Coronary artery (tissue), 2 donors: ENCODE measurements around the gene TCEAL3.

Source experiments
- DNase-seq: peaks from one replicate; pipeline ENCODE4 v3.0.0-alpha.2; 2017; ENCODE audit warnings: low spot score
- H3K27ac ChIP-seq, 2 donors: fragments of 200-600 bp; sonication (generic); one replicate each; pipeline ENCODE4 v1.5.1; 2016 to 2019
- H3K4me3 ChIP-seq: fragments of 200-600 bp; sonication (generic); 2 replicates; pipeline ENCODE4 v1.5.1; 2016; ENCODE audit warnings: mild to moderate bottlenecking, moderate library complexity
- CTCF ChIP-seq: fragments of 200-600 bp; sonication (generic); IDR thresholded peaks from one replicate; pipeline ENCODE4 v1.5.1; 2019; ENCODE audit warnings: antibody characterized with exemption

Gene TCEAL3

GRCh38 chrX:103607364-103608305 lies at the start of gene TCEAL3:
TSS of gene TCEAL3 (plus strand) at chrX:103607963. CDS start at chrX:103609065, 1,102 bp downstream.
- DNase-seq = peak; percentile 85
- Histone ChIP-seq H3K27ac (peak within 1 kb of the TSS; percentile 77 to 97), H3K4me3 (peak within 1 kb of the TSS; percentile 87)
- TF ChIP-seq CTCF = no peak

- Histone ChIP-seq H3K4me3 (no peak overlapping the region), H3K27ac (no peak overlapping the region)
- DNase-seq = no peak
- TF ChIP-seq CTCF = no peak
Observed at GRCh38 chrX:103560256-103560655, 47.5 kb upstream of the TCEAL3 start.

GRCh38 chrX:103562801-103563200 lies 45.0 kb upstream of the TCEAL3 start:
- no peak for DNase-seq
- no peak overlapping the region for H3K4me3 ChIP-seq
- no peak for TF ChIP-seq CTCF
- H3K27ac ChIP-seq = no peak overlapping the region

GRCh38 chrX:103565197-103565596 lies 42.6 kb upstream of the TCEAL3 start:
- TF ChIP-seq CTCF = no peak
- no peak for DNase-seq
- H3K4me3 ChIP-seq = no peak overlapping the region
- H3K27ac ChIP-seq = no peak overlapping the region

- TF ChIP-seq CTCF = no peak
- no peak for DNase-seq
- no peak overlapping the region for H3K27ac ChIP-seq
- H3K4me3 ChIP-seq = no peak overlapping the region
Observed at GRCh38 chrX:103565752-103566151, 42.0 kb upstream of the TCEAL3 start.

GRCh38 chrX:103571121-103571520 lies 36.6 kb upstream of the TCEAL3 start:
- Histone ChIP-seq H3K4me3 (no peak overlapping the region), H3K27ac (no peak overlapping the region)
- no peak for TF ChIP-seq CTCF
- no peak for DNase-seq

- DNase-seq = no peak
- Histone ChIP-seq H3K27ac (no peak overlapping the region), H3K4me3 (no peak overlapping the region)
- TF ChIP-seq CTCF = no peak
Observed at GRCh38 chrX:103571726-103572125, 36.0 kb upstream of the TCEAL3 start.
